GM12878 (cell line): ENCODE measurements around the gene TRIM45. TPM values are rescaled to one million over a fixed set of nuclear protein-coding genes. Genes with fewer than 3 reads are reported as not detected.
"Not testable (repeated sequence)": the region's sequence is repeated elsewhere in the genome, so short reads cannot be mapped to it uniquely, and the experiment has no call there.

Experiments
- ATAC-seq: fragments of 200-7000 bp; cut with Tn5 transposase; 3 replicates; pipeline ENCODE4 v1.9.1; 2020; ENCODE audit warnings: mild to moderate bottlenecking, moderate library complexity
- BruUV-seq: library from RNA; stranded (reverse); fragments of 400-500 nt; replicated peaks from 2 replicates; lab custom pipeline; 2021; lab: Mats Ljungman, UMichigan
- CTCF ChIA-PET: fragments of 300-600 bp; sonication (Branson Sonifier 250); formaldehyde crosslinking; extraction: SDS; loops from one replicate; lab custom pipeline; 2021; ENCODE audit warnings: inconsistent platforms; lab: Yijun Ruan, JAX
- POLR2A ChIA-PET: fragments of 350-600 bp; formaldehyde crosslinking; extraction: SDS; loops from one replicate; lab custom pipeline; 2021; ENCODE audit warnings: inconsistent platforms; lab: Charles Lee
- RAD21 ChIA-PET: fragments of 300-600 bp; sonication (Branson Sonifier 250); formaldehyde crosslinking; loops from one replicate; lab custom pipeline; 2023; ENCODE audit warnings: antibody characterized with exemption; ENCODE audit not compliant: unreplicated experiment; lab: Charles Lee
- SMC1A ChIA-PET: fragments of 300-600 bp; sonication (Branson Sonifier 250); formaldehyde crosslinking; loops from one replicate; lab custom pipeline; 2023; ENCODE audit not compliant: unreplicated experiment, uncharacterized antibody; lab: Charles Lee
- DNase-seq: peaks from one replicate; pipeline ENCODE4 v3.0.0-alpha.2; 2011; ENCODE audit warnings: low read depth, low spot score
- FAIRE-seq: peaks from 3 replicates; lab custom pipeline; 2011; peaks lifted over from hg19 to GRCh38; lab: Jason Lieb, UNC
- H2AFZ ChIP-seq: 2 replicates; pipeline ENCODE4 v1.6.0; 2011; ENCODE audit warnings: low read depth, low read length, control low read depth; ENCODE audit not compliant: control insufficient read depth
- H3K27ac ChIP-seq: 2 replicates; pipeline ENCODE4 v1.5.1; 2011; ENCODE audit warnings: control low read depth; ENCODE audit not compliant: control insufficient read depth, insufficient read depth
- H3K27me3 ChIP-seq, 2 experiments: replicated peaks in 1 of 2; 2 replicates each; pipeline versions ENCODE4 v1.6.0 to v1.6.1; 2011; ENCODE audit warnings: low read length in 1 of 2; ENCODE audit not compliant: control insufficient read depth in 2 of 2, insufficient read depth in 2 of 2
- H3K36me3 ChIP-seq, 2 experiments: 2 replicates each; pipeline ENCODE4 v1.5.1; 2011; ENCODE audit warnings: low read length in 1 of 2; ENCODE audit not compliant: control insufficient read depth in 2 of 2, insufficient read depth in 2 of 2
- H3K4me1 ChIP-seq: 2 replicates; pipeline ENCODE4 v1.6.1; 2011; ENCODE audit warnings: mild to moderate bottlenecking, low read length, moderate library complexity, mixed read lengths; ENCODE audit not compliant: control insufficient read depth, insufficient read depth
- H3K4me2 ChIP-seq: 2 replicates; pipeline ENCODE4 v1.6.0; 2011; ENCODE audit warnings: control low read depth; ENCODE audit not compliant: control insufficient read depth, insufficient read depth
- H3K4me3 ChIP-seq: fragments of 200-600 bp; sonication (generic); 2 replicates; pipeline ENCODE4 v1.5.1; 2016
- H3K79me2 ChIP-seq: 2 replicates; pipeline ENCODE4 v1.6.0; 2011; ENCODE audit warnings: low read length; ENCODE audit not compliant: control insufficient read depth, insufficient read depth
- H3K9ac ChIP-seq: 2 replicates; pipeline ENCODE4 v1.8.0; 2011; ENCODE audit warnings: low read length, control low read depth, mixed read lengths; ENCODE audit not compliant: control insufficient read depth, insufficient read depth
- H3K9me3 ChIP-seq: replicated peaks from 3 replicates; pipeline ENCODE4 v1.5.1; 2011; ENCODE audit warnings: mild to moderate bottlenecking, low read length; ENCODE audit not compliant: control insufficient read depth, insufficient read depth
- H4K20me1 ChIP-seq: 2 replicates; pipeline ENCODE4 v1.6.0; 2011; ENCODE audit not compliant: control insufficient read depth, insufficient read depth
- DPF2 ChIP-seq: fragments of 450-650 bp; IDR thresholded peaks from 2 replicates; pipeline ENCODE4 v1.6.1; 2017; ENCODE audit warnings: mild to moderate bottlenecking
- GATAD2B ChIP-seq: fragments of 450-650 bp; conservative IDR thresholded peaks from 2 replicates; pipeline ENCODE4 v1.6.1; 2017; ENCODE audit warnings: low read depth, mild to moderate bottlenecking, moderate library complexity
- HCFC1 ChIP-seq: fragments of 150-350 bp; IDR thresholded peaks from 2 replicates; pipeline ENCODE4 v1.6.1; 2014; ENCODE audit warnings: low read length
- TCF12 ChIP-seq: IDR thresholded peaks from 2 replicates; pipeline ENCODE4 v1.6.1; 2011; ENCODE audit warnings: low read depth, mild to moderate bottlenecking, low read length
- ZBTB40 ChIP-seq: fragments of 450-650 bp; IDR thresholded peaks from 2 replicates; pipeline ENCODE4 v1.6.1; 2016; ENCODE audit warnings: mild to moderate bottlenecking, moderate library complexity, borderline replicate concordance
- WGBS: methylation state at CpG from one replicate; pipeline ENCODE4 v1.1.6; 2016; ENCODE audit warnings: low lambda C conversion rate; ENCODE audit not compliant: insufficient replicate concordance, insufficient coverage; ENCODE audit errors: missing lambda C conversion rate; 5-methylcytosine and 5-hydroxymethylcytosine counted together
- in situ Hi-C: fragments of 300-500 bp; cut with MboI; formaldehyde crosslinking; loops from 9 replicates; pipeline ENCODE4 v1.14.3; 2018; ENCODE audit warnings: mixed read lengths
- intact Hi-C: fragments of 100-400 bp; cut with micrococcal nuclease; formaldehyde crosslinking; loops from one replicate; pipeline ENCODE4 v1.14.2; 2022; ENCODE audit not compliant: unreplicated experiment
- polyA plus RNA-seq, 11 experiments: library from polyadenylated mRNA; depleted of rRNA in 4 of 11; unstranded in 6 of 11; stranded (reverse) in 5 of 11; fragments of >200 nt; fragmentation: Nextera tagmentation in 4 of 11; fragmentation: Illumina TruSeq in 1 of 11; extraction: Ambion mirVana in 4 of 11; extraction: Trizol in 1 of 11; gene quantifications; 1 replicate in 1 of 11; 2 replicates in 10 of 11; pipeline versions ENCODE4 v1.2.1 to v1.2.3, GENCODE V29; 2011 to 2016; ENCODE audit warnings: inconsistent platforms in 2 of 11, missing spikeins in 2 of 11, low read depth in 1 of 11
- total RNA-seq, 4 experiments: library from RNA; depleted of rRNA in 3 of 4; stranded (reverse); fragments of >200 nt in 3 of 4; fragmentation: Illumina TruSeq in 1 of 4; extraction: Trizol in 1 of 4; gene quantifications; 2 replicates each; pipeline versions ENCODE4 v1.2.1 to v1.2.3, GENCODE V29; 2013 to 2021
- TF ChIP-seq, protein P1 (sequence below): fragments of 450-650 bp; IDR thresholded peaks from 2 replicates; pipeline ENCODE4 v1.6.1; 2017; ENCODE audit warnings: borderline replicate concordance

TRIM45 gene
- total and polyA plus RNA-seq, 10 of the 15 experiments (the other 5 are each of a cell fraction or from before 2014, with no cell fraction given), result 0.31 to 0.86 (median 0.46) TPM

GRCh38 chr1:117104986-117105385 lies 16.6 kb downstream of the TRIM45 start (continued):
- TF ChIP-seq, protein P1, sequence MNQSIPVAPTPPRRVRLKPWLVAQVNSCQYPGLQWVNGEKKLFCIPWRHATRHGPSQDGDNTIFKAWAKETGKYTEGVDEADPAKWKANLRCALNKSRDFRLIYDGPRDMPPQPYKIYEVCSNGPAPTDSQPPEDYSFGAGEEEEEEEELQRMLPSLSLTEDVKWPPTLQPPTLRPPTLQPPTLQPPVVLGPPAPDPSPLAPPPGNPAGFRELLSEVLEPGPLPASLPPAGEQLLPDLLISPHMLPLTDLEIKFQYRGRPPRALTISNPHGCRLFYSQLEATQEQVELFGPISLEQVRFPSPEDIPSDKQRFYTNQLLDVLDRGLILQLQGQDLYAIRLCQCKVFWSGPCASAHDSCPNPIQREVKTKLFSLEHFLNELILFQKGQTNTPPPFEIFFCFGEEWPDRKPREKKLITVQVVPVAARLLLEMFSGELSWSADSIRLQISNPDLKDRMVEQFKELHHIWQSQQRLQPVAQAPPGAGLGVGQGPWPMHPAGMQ, result no peak
- TF ChIP-seq GATAD2B (no peak), HCFC1 (no peak), DPF2 (no peak), TCF12 (no peak), ZBTB40 (no peak)

DNA sequence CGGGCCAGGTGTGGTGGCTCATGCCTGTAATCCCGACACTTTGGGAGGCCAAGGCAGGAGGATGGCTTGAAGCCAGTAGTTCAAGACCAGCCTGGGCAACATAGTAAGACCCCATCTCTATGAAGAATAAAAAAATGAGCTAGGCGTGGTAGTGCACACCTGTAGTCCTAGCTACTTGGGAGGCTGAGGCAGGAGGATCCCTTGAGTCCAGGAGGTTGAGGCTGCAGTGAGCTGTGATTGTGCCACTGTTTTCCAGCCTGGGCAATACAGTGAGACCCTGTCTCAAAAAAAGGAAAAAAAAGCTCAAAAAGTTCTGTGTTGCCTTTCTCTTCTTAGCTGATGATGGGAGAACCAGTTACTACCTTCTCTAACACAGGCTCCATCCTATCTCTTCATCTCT lies 19.7 kb downstream of the TRIM45 start:
- ATAC-seq, H3K9me3 ChIP-seq, H2AFZ ChIP-seq, H3K4me3 ChIP-seq, H3K79me2 ChIP-seq, H3K27ac ChIP-seq, in situ Hi-C loops, FAIRE-seq, H3K9ac ChIP-seq, H3K4me1 ChIP-seq, H3K27me3 ChIP-seq, DNase-seq, intact Hi-C loops, H4K20me1 ChIP-seq, RAD21 ChIA-PET, H3K4me2 ChIP-seq: not testable (repeated sequence)
- peaks cover 14 to 64% of the 10 kb centered on the region in 2 experiments for H3K36me3 ChIP-seq
- ChIA-PET CTCF (interaction anchor here (1.0 to 4.8 kb wide), 2 partner anchors 27 to 34 kb away, joined by 5 to 17 read pairs; no protein-coding TSS in a partner anchor), POLR2A (interaction anchor here (0.6 to 1.1 kb wide), 2 partner anchors 16 to 449 kb away, joined by 3 to 5 read pairs; no protein-coding TSS in a partner anchor), SMC1A (interaction anchor here (1.4 to 1.9 kb wide), 2 partner anchors 18 to 379 kb away, joined by 3 to 4 read pairs; no protein-coding TSS in a partner anchor)
- WGBS, result 97% methylated on average over 3 of the region's 3 CpGs
- TSS peak; percentile 12 for BruUV-seq
